Suprapubic skin (tissue), 4 donors: Measurements from ENCODE around the gene ZNF778.

Experiments
- EP300 ChIP-seq: sonication (generic); formaldehyde crosslinking; IDR thresholded peaks from one replicate; pipeline ENCODE4 v1.6.1; 2017; ENCODE audit warnings: antibody characterized with exemption
- POLR2A ChIP-seq, 2 donors: fragments of 450-650 bp; IDR thresholded peaks; one replicate each; pipeline ENCODE4 v1.6.1; 2017; ENCODE audit warnings: antibody characterized with exemption in 2 of 2, mild to moderate bottlenecking in 2 of 2, moderate library complexity in 2 of 2
- POLR2AphosphoS5 ChIP-seq, 3 donors: sonication (generic); formaldehyde crosslinking; IDR thresholded peaks; one replicate each; pipeline ENCODE4 v1.6.1; 2017; ENCODE audit warnings: antibody characterized with exemption in 3 of 3
- TF ChIP-seq, protein P1 (sequence below), 2 donors: fragments of 200-600 bp in 1 of 2; fragments of 450-650 bp in 1 of 2; sonication (generic) in 1 of 2; IDR thresholded peaks; one replicate each; pipeline ENCODE4 v1.5.1; 2016 to 2019; ENCODE audit warnings: antibody characterized with exemption in 2 of 2, mild to moderate bottlenecking in 1 of 2, moderate library complexity in 1 of 2

DNA sequence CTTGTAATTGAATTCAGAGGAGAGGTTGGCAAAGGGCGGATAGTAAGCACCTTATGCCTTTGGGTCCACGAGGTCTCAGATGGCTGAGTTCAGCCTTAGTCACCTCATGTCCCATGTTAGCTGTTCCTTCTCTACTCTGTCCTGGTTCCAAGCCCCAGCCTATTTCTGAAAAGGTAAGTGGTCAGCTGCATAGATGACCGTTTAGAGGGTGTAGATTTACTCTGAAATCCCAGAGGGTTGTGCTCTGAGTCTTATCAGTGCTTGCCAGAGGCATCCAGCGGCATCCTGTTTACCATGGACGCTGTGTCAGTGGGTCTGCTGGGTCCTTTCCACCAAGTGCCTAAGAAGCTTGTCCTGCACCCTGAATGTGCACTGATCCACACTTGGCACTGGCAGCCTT is 1.9 kb downstream of the ZNF778 start:
- TF ChIP-seq, protein P1, sequence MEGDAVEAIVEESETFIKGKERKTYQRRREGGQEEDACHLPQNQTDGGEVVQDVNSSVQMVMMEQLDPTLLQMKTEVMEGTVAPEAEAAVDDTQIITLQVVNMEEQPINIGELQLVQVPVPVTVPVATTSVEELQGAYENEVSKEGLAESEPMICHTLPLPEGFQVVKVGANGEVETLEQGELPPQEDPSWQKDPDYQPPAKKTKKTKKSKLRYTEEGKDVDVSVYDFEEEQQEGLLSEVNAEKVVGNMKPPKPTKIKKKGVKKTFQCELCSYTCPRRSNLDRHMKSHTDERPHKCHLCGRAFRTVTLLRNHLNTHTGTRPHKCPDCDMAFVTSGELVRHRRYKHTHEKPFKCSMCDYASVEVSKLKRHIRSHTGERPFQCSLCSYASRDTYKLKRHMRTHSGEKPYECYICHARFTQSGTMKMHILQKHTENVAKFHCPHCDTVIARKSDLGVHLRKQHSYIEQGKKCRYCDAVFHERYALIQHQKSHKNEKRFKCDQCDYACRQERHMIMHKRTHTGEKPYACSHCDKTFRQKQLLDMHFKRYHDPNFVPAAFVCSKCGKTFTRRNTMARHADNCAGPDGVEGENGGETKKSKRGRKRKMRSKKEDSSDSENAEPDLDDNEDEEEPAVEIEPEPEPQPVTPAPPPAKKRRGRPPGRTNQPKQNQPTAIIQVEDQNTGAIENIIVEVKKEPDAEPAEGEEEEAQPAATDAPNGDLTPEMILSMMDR (IDR thresholded peaks at IDR 0.05): no peak
- TF ChIP-seq POLR2A (IDR thresholded peaks at IDR 0.05): no peak
- TF ChIP-seq EP300: no peak
- TF ChIP-seq POLR2AphosphoS5 (IDR thresholded peaks at IDR 0.05): no peak
